GM12891 (cell line): Measurements from ENCODE around the gene RNU7-1.

Experiments
- POLR2A ChIP-seq: IDR thresholded peaks from 2 replicates; pipeline ENCODE4 v1.6.1; 2011; ENCODE audit warnings: low read depth, low read length, control low read depth
- POLR2AphosphoS5 ChIP-seq: IDR thresholded peaks from 2 replicates; pipeline ENCODE4 v1.6.1; 2011; ENCODE audit warnings: low read depth, low read length, control low read depth
- POU2F2 ChIP-seq: IDR thresholded peaks from 2 replicates; pipeline ENCODE4 v1.6.1; 2011; ENCODE audit warnings: low read depth, mild to moderate bottlenecking, control low read depth, low read length, moderate library complexity
- TAF1 ChIP-seq: IDR thresholded peaks from 2 replicates; pipeline ENCODE4 v1.6.1; 2011; ENCODE audit warnings: low read depth, low read length, control low read depth

- TF ChIP-seq POLR2A (0 out of 2 replicates have a peak, but pooled peaks have one; percentile 11), POLR2AphosphoS5 (no peak), TAF1 (no peak), POU2F2 (no peak)
Measured at GRCh38 chr12:6977653-6978052, 34.0 kb downstream of the RNU7-1 start.
